HepG2 (cell line): ENCODE data around the gene KLF11. TPM values are rescaled to one million over a fixed set of nuclear protein-coding genes. Genes with fewer than 3 reads are reported as not detected.
A peak's percentile ranks its signal among the peaks of the same experiment; 100 is the strongest.

ENCODE experiments used
- ATAC-seq: fragments of 200-7000 bp; cut with Tn5 transposase; 3 replicates; pipeline ENCODE4 v1.9.1; 2020; ENCODE audit warnings: mild to moderate bottlenecking, moderate library complexity
- BruUV-seq: library from RNA; stranded (reverse); fragments of 400-500 nt; replicated peaks from 2 replicates; lab custom pipeline; 2021; lab: Mats Ljungman, UMichigan
- CTCF ChIA-PET: fragments of 300-600 bp; formaldehyde crosslinking; extraction: SDS; loops from one replicate; lab custom pipeline; 2021; ENCODE audit warnings: low total read pairs, inconsistent platforms, low intra/inter-chr PET ratio; lab: Yijun Ruan, JAX
- POLR2A ChIA-PET: fragments of 350-600 bp; sonication (Branson Sonifier 250); formaldehyde crosslinking; loops from one replicate; lab custom pipeline; 2020; ENCODE audit warnings: antibody characterized with exemption, inconsistent platforms; lab: Yijun Ruan, JAX
- DNase-seq: peaks from one replicate; pipeline ENCODE4 v3.0.0-alpha.2; 2015; ENCODE audit warnings: low spot score
- FAIRE-seq: peaks from 3 replicates; lab custom pipeline; 2011; peaks lifted over from hg19 to GRCh38; lab: Jason Lieb, UNC
- H2AFZ ChIP-seq: one replicate; pipeline ENCODE4 v1.6.1; 2011; ENCODE audit warnings: low read length, inconsistent platforms
- H3K27ac ChIP-seq: fragments of 300-600 bp; 3 replicates; pipeline ENCODE4 v1.8.0; 2011; ENCODE audit warnings: mixed run types, mild to moderate bottlenecking, mixed read lengths, low read length, inconsistent platforms; ENCODE audit not compliant: insufficient read depth; ENCODE audit errors: extremely low read length
- H3K27me3 ChIP-seq, 2 experiments: fragments of 200-600 bp in 1 of 2; 2 replicates in 1 of 2; 3 replicates in 1 of 2; pipeline versions ENCODE4 v1.6.0 to v1.8.0; 2011; ENCODE audit warnings: low read length in 2 of 2, mild to moderate bottlenecking in 2 of 2, moderate library complexity in 2 of 2, inconsistent platforms in 1 of 2; ENCODE audit not compliant: insufficient read depth in 2 of 2, control insufficient read depth in 1 of 2
- H3K36me3 ChIP-seq, 2 experiments: fragments of 200-600 bp in 1 of 2; replicated peaks in 1 of 2; 2 replicates in 1 of 2; 3 replicates in 1 of 2; pipeline versions ENCODE4 v1.5.1 to v1.8.0; 2011; ENCODE audit warnings: low read length in 2 of 2, inconsistent platforms in 1 of 2; ENCODE audit not compliant: insufficient read depth in 2 of 2, control insufficient read depth in 1 of 2
- H3K4me1 ChIP-seq: 2 replicates; pipeline ENCODE4 v1.5.1; 2012; ENCODE audit warnings: low read length, inconsistent platforms; ENCODE audit not compliant: insufficient read depth
- H3K4me2 ChIP-seq: 2 replicates; pipeline ENCODE4 v1.6.0; 2011; ENCODE audit warnings: low read depth, low read length, inconsistent platforms
- H3K4me3 ChIP-seq, 3 experiments: fragments of 200-600 bp in 1 of 3; sonication (generic), shearing (Covaris generic) in 1 of 3; replicated peaks in 1 of 3; 2 replicates each; pipeline ENCODE4 v1.5.1; 2011 to 2016; ENCODE audit warnings: low read length in 3 of 3, inconsistent platforms in 2 of 3, low read depth in 2 of 3, mild to moderate bottlenecking in 2 of 3, control low read depth in 1 of 3, mixed read lengths in 1 of 3; ENCODE audit not compliant: insufficient read depth in 1 of 3
- H3K79me2 ChIP-seq: one replicate; pipeline ENCODE4 v1.6.1; 2011; ENCODE audit warnings: low read length, inconsistent platforms; ENCODE audit not compliant: insufficient read depth
- H3K9ac ChIP-seq: 2 replicates; pipeline ENCODE4 v1.6.0; 2011; ENCODE audit warnings: mild to moderate bottlenecking, low read depth, low read length, inconsistent platforms; ENCODE audit not compliant: insufficient read depth
- H3K9me3 ChIP-seq: 2 replicates; pipeline ENCODE4 v1.5.1; 2012; ENCODE audit warnings: mild to moderate bottlenecking, low read length
- H4K20me1 ChIP-seq: 2 replicates; pipeline ENCODE4 v1.6.0; 2011; ENCODE audit warnings: inconsistent platforms, mild to moderate bottlenecking, low read length, moderate library complexity; ENCODE audit not compliant: insufficient read depth
- ARID2 ChIP-seq: sonication (generic); formaldehyde crosslinking; IDR thresholded peaks from 2 replicates; pipeline ENCODE4 v1.8.1; 2022; ENCODE audit warnings: mild to moderate bottlenecking, missing genetic modification reagents, borderline replicate concordance
- KLF11 ChIP-seq: IDR thresholded peaks from 2 replicates; pipeline ENCODE4 v1.6.1; 2016; ENCODE audit warnings: missing compliant biosample characterization
- NFYC ChIP-seq: IDR thresholded peaks from 2 replicates; pipeline ENCODE4 v1.6.1; 2016; ENCODE audit warnings: missing genetic modification reagents, missing compliant biosample characterization
- PRMT3 ChIP-seq: sonication (generic); formaldehyde crosslinking; IDR thresholded peaks from 2 replicates; pipeline ENCODE4 v1.8.1; 2022; ENCODE audit warnings: low read depth, mild to moderate bottlenecking, moderate library complexity, missing genetic modification reagents, borderline replicate concordance
- STAT5B ChIP-seq: sonication (generic); formaldehyde crosslinking; IDR thresholded peaks from 2 replicates; pipeline ENCODE4 v1.4.0; 2020; ENCODE audit warnings: missing genetic modification reagents
- TBL1XR1 ChIP-seq: fragments of 150-350 bp; IDR thresholded peaks from 2 replicates; pipeline ENCODE4 v1.6.1; 2014; ENCODE audit warnings: borderline replicate concordance, low read length; ENCODE audit not compliant: partially characterized antibody
- THYN1 ChIP-seq: sonication (generic); formaldehyde crosslinking; IDR thresholded peaks from 2 replicates; pipeline ENCODE4 v1.8.1; 2023; ENCODE audit warnings: low read depth, mild to moderate bottlenecking, moderate library complexity, missing genetic modification reagents, borderline replicate concordance
- TSC22D2 ChIP-seq: sonication (generic); formaldehyde crosslinking; IDR thresholded peaks from 2 replicates; pipeline ENCODE4 v1.5.1; 2020; ENCODE audit warnings: missing genetic modification reagents, mild to moderate bottlenecking, borderline replicate concordance
- ZFAT ChIP-seq: sonication (generic); formaldehyde crosslinking; conservative IDR thresholded peaks from 2 replicates; pipeline ENCODE4 v1.8.1; 2023; ENCODE audit warnings: missing genetic modification reagents, inconsistent platforms
- ZNF142 ChIP-seq: sonication (generic); formaldehyde crosslinking; IDR thresholded peaks from 2 replicates; pipeline ENCODE4 v1.4.0; 2020; ENCODE audit warnings: missing genetic modification reagents
- ZNF547 ChIP-seq: sonication (generic); formaldehyde crosslinking; IDR thresholded peaks from 2 replicates; pipeline ENCODE4 v1.5.1; 2020; ENCODE audit warnings: mild to moderate bottlenecking, missing genetic modification reagents
- ZNF550 ChIP-seq: sonication (generic); formaldehyde crosslinking; IDR thresholded peaks from 2 replicates; pipeline ENCODE4 v1.4.0; 2020; ENCODE audit warnings: mild to moderate bottlenecking, missing genetic modification reagents, borderline replicate concordance
- ZSCAN25 ChIP-seq: sonication (generic); formaldehyde crosslinking; IDR thresholded peaks from 2 replicates; pipeline ENCODE4 v1.8.0; 2022; ENCODE audit warnings: mild to moderate bottlenecking, missing genetic modification reagents
- WGBS: methylation state at CpG from one replicate; pipeline ENCODE4 v1.1.6; 2017; ENCODE audit warnings: low lambda C conversion rate; 5-methylcytosine and 5-hydroxymethylcytosine counted together
- in situ Hi-C: cut with HindIII; loops from 2 replicates; pipeline ENCODE4 v1.10.0; 2017; ENCODE audit warnings: low pct_unique_long_range_greater_than_20kb; ENCODE audit not compliant: extremely low pct_ligation_motif_present
- intact Hi-C: fragments of 100-400 bp; cut with micrococcal nuclease; formaldehyde crosslinking; loops from one replicate; pipeline ENCODE4 v1.10.0; 2022; ENCODE audit not compliant: unreplicated experiment
- polyA plus RNA-seq, 8 experiments: library from polyadenylated mRNA; depleted of rRNA in 3 of 8; stranded (reverse) in 7 of 8; unstranded in 1 of 8; fragments of >200 nt; fragmentation: Illumina TruSeq in 4 of 8; extraction: Trizol in 4 of 8; gene quantifications; 2 replicates each; pipeline versions ENCODE4 v1.2.1 to v1.2.3, GENCODE V29; 2011 to 2016; ENCODE audit warnings: low read depth in 4 of 8, missing spikeins in 1 of 8, mixed read lengths in 1 of 8; ENCODE audit not compliant: insufficient read depth in 1 of 8
- total RNA-seq, 5 experiments: library from RNA; depleted of rRNA; stranded (reverse); fragments of >200 nt; fragmentation: Illumina TruSeq; extraction: Trizol; gene quantifications; 2 replicates each; pipeline ENCODE4 v1.2.3, GENCODE V29; 2016; ENCODE audit warnings: low read depth in 1 of 5
- TF ChIP-seq, protein P1 (sequence below): IDR thresholded peaks from 2 replicates; pipeline ENCODE4 v1.6.1; 2016; ENCODE audit warnings: missing compliant biosample characterization, missing genetic modification reagents, borderline replicate concordance
- TF ChIP-seq, protein P2 (sequence below): sonication (generic); formaldehyde crosslinking; IDR thresholded peaks from 2 replicates; pipeline ENCODE4 v1.5.0; 2020; ENCODE audit warnings: missing genetic modification reagents

Gene KLF11
- total and polyA plus RNA-seq, 2 of the 13 experiments (the other 11 are each of a cell fraction or from before 2014, with no cell fraction given) = 2.5 to 11.8 TPM

- BruUV-seq = no TSS peak
- Histone ChIP-seq H3K4me3 (no peak overlapping the region; a peak in 1 of 6 replicates), H3K79me2 (no peaks in the 10 kb centered on the region), H4K20me1 (no peaks in the 10 kb centered on the region), H3K27ac (no peak overlapping the region), H3K9ac (no peak overlapping the region), H3K36me3 (no peaks in the 10 kb centered on the region), H3K27me3 (peaks cover 11 to 40% of the 10 kb centered on the region in 2 experiments; a peak in 4 of 5 replicates), H3K9me3 (no peaks in the 10 kb centered on the region), H2AFZ (no peak overlapping the region), H3K4me2 (peak overlapping the region; percentile 52), H3K4me1 (peaks cover 22% of the 10 kb centered on the region)
- CTCF ChIA-PET = no interaction called here
- WGBS = 11% methylated on average over 5 of the region's 10 CpGs
- POLR2A ChIA-PET = no interaction called here
- in situ Hi-C loops = no loop called here
- peak; percentile 37 for DNase-seq
- peak; percentile 37 for ATAC-seq
- FAIRE-seq = peak; percentile 32
- intact Hi-C loops = no loop called here
- TF ChIP-seq THYN1 (CRISPR knock-in tag) (no peak), ARID2 (CRISPR knock-in tag) (no peak), STAT5B (CRISPR knock-in tag) (no peak), ZFAT (no peak), TBL1XR1 (no peak), KLF11 (CRISPR knock-in tag) (no peak), PRMT3 (no peak), ZNF550 (CRISPR knock-in tag) (no peak), ZNF142 (CRISPR knock-in tag) (no peak), ZSCAN25 (CRISPR knock-in tag) (no peak), NFYC (CRISPR knock-in tag) (no peak), ZNF547 (CRISPR knock-in tag) (0 out of 2 replicates have a peak, but pooled peaks have one; percentile 38), TSC22D2 (CRISPR knock-in tag) (no peak)
- TF ChIP-seq, protein P1, sequence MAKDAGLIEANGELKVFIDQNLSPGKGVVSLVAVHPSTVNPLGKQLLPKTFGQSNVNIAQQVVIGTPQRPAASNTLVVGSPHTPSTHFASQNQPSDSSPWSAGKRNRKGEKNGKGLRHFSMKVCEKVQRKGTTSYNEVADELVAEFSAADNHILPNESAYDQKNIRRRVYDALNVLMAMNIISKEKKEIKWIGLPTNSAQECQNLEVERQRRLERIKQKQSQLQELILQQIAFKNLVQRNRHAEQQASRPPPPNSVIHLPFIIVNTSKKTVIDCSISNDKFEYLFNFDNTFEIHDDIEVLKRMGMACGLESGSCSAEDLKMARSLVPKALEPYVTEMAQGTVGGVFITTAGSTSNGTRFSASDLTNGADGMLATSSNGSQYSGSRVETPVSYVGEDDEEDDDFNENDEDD = no peak
- TF ChIP-seq, protein P2, sequence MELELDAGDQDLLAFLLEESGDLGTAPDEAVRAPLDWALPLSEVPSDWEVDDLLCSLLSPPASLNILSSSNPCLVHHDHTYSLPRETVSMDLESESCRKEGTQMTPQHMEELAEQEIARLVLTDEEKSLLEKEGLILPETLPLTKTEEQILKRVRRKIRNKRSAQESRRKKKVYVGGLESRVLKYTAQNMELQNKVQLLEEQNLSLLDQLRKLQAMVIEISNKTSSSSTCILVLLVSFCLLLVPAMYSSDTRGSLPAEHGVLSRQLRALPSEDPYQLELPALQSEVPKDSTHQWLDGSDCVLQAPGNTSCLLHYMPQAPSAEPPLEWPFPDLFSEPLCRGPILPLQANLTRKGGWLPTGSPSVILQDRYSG = no peak
Measured at GRCh38 chr2:10062931-10063365, 19.6 kb downstream of the KLF11 start.
